Myocyte (in vitro differentiated cells): ENCODE results near the gene EMC9. TPM values are rescaled to one million over a fixed set of nuclear protein-coding genes. Genes with fewer than 3 reads are reported as not detected.

Experiments
- DNase-seq: peaks from one replicate; pipeline ENCODE4 v3.0.0-alpha.2; 2012; ENCODE audit warnings: low read depth
- total RNA-seq: library from RNA; depleted of rRNA; stranded (reverse); fragments of >200 nt; gene quantifications from 2 replicates; pipeline ENCODE4 v1.2.3, GENCODE V29; 2014

Gene EMC9
- total RNA-seq, 1 donor from 2014 or later, result 18.8 TPM

DNA sequence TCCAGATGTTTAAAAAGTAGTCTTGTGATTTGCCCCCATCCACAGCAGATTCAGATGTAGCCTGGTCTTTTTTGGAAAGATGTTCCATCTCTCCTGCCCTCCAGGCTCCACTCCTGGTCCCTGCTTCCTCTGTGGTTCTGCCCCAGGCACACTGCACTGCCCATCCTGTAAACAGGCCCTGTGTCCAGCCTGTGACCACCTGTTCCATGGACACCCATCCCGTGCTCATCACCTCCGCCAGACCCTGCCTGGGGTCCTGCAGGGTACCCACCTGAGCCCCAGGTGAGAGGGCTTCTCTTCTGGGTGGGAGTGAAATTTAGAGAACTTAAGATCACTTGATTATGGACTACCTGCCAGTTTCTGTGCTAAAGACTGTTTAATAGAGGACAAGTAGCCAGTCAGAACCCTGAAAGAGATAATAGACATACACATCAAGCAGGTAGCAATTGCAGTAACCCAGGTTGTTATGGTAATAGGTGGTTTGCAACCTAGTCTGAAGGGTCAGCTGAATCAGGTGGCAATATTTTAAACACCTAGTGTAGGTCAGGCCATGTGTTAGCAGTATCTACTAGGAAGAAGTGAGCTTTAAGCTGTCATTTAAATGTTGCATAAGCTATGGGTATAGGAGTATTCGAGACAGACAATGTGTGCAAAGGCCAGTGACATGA is 8.0 kb upstream of the EMC9 start:
- DNase-seq, result no peak

DNA sequence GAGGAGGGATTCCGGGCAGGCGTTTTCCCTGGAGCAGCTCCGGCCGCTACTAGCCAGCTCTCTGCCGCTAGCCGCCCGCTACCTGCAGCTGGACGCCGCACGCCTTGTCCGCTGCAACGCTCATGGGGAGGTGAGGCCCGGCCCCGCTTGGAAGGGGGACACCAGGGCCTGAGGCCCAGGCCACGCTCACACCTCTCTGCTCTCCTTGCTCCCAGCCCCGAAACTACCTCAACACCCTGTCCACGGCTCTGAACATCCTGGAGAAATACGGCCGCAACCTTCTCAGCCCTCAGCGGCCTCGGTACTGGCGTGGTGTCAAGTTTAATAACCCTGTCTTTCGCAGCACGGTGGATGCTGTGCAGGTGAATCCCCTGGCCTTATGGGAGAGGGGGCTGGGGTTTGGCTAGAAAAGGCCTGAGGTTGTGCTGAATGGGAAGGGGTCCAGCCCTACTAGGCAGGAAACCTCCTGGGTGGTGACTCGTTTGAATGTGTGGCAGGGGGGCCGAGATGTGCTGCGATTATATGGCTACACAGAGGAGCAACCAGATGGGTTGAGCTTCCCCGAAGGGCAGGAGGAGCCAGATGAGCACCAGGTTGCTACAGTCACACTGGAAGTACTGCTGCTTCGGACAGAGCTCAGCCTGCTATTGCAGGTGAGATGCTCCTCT is 6.5 kb upstream of the EMC9 start:
- no peak for DNase-seq

- DNase-seq, result peak; percentile 99
Observed at GRCh38 chr14:24146978-24147760, 5.8 kb upstream of the EMC9 start, which contains the start of gene RNF31. RNF31 (plus strand) TSS chr14:24147498; CDS start chr14:24147699, 201 bp downstream.

DNA sequence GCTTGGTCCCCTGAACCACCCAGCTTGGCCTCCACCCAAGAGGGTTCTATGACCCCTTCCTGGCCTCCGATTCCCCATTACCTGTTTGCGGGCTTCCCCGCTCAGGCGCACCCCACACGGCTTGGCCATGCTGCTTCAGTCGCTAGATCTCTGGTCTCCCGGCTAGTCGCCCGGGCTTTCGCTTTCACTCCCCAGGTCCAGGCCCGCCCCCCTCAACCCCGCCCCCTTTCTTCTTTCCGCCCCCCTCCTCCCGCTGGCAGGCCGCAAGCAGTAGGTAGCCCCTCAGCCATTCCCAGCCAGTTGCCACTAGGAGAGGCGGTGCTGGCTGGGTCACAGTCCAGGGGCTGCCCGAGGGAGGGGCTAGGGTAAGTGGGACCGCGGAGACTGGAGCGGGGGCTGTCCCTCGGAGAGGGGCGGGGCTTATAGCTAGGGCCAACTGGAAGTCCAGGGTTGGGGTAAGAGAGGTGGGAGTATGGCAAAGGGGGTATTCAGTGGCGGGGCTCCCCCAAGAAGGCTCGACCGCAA is 5.1 kb upstream of the EMC9 start, which contains the start of gene PSME2:
Gene PSME2 (minus strand): TSS at position 158 of the 525 bp plus-strand sequence. CDS start 29 bp downstream, at position 129.
- DNase-seq, result peak; percentile 99

DNA sequence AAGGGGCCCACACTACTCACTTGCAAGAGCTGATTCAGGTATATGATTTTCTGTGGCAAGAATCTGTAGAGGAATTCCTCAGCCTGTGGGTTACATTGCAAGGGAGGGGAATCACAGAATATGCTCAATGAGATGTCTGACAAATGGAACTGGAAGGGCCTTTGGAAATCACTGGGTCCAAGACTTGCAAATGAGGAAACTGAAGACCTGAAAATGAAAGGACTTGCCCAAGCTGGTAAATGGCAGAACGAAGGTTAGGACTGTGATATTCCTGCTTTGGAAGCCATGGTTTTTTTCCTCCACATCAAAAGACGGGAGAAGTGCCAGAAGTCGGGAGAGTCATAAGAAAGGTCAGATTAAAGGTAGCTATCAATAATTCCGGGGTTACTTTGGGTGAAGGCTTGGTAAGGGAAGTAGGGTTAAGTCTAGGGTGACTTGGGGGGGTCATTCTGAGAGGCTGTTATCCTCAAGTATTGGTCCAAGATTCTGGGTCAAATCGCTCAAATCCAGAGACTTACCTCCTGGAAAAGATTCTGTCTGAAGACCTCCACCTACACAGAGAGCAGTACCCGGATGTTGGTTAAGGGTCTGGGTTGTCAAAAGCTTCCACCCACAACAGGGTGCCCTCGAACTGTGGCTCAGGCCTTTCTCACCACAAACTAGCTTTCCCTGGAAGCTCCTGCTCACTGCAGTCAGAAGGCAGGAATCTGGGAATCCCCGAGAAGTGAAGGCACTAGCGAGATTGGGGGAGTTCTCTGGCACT is 4.5 kb upstream of the EMC9 start:
- DNase-seq, result no peak

GRCh38 chr14:24145219-24145618 is 3.8 kb upstream of the EMC9 start:
- DNase-seq, result no peak

DNA sequence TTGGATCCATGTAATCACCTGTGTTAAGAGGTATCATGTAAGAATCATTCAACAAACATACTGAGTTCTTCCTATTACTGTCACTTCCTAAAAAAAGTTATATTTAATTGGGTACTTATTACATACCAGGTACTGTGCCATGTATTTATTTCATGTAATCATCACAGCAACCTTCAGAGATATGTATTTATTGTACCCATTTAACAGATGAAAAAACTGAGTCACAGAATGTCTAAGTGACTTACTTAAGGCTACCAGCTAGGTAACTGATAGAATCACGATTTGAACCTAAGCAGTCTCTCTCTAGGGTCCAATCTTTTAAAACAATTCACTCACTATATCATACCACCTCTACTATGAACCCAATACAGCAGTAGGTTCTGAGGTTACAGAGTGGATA is 3.1 kb upstream of the EMC9 start:
- no peak for DNase-seq

- DNase-seq, result peak; percentile 57
Observed at GRCh38 chr14:24143511-24143910, 2.1 kb upstream of the EMC9 start.

DNA sequence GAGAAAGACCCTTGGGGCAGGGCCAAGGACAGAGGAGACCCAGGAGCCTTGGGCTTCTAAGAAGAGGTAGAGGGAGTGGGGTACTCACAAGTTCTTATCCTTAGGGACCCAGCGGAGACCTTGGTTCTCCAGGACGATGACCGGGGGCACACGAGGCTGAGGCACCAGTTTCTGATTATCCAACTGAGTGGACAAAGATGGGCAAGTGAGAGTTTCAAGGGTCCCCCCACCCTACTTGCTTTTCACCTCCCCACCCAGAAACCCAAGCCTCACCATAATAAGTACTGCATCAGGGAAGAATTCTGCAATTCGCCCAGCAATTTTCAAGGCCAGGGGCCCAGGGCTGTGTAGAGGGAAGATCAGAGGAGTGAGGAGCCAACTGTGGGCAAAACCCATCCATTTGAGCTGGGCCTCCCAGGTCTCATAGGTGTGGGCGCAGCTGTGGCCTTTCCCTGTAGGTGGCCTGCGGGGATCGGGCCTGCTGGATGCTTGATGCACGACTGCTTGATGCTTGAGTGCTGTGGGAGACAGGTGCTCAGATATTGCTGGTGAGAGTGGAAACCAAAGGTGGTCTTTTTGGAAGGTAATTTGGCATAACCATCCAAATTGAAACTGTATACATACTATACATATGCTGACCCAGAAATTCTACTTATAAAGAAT is 2.0 kb downstream of the EMC9 start:
- DNase-seq, result no peak

DNA sequence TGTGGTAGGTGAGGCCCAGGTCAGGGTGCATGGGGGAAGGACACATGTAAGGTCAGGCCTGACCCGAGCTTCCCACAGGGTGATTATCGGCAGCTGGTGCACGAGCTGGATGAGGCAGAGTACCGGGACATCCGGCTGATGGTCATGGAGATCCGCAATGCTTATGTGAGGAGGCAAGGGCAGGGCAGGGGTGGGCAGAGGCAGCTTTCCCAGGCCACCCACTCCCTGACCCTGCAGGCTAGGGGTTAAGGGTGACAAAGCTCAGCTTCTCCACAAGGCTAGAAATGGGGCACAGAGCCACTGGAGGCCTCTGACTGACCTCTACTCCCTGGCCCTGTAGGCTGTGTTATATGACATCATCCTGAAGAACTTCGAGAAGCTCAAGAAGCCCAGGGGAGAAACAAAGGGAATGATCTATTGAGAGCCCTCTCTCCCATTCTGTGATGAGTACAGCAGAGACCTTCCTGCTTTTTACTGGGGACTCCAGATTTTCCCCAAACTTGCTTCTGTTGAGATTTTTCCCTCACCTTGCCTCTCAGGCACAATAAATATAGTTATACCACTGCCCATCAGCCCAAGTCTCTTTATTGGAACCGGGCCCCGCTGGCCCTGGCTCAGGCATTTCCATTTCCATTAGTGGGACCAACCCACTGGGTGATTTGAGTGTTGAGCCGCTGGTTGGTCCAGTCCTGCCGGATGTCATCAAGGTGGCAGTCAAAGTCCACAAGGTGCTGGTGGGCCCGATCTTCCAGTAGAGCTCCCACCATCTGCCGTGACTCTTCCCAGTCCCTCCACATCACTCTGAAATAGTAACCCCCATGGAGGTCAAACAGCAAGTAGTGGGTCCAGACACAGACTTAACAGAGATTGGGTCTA is 2.8 kb downstream of the EMC9 start:
- no peak for DNase-seq

DNA sequence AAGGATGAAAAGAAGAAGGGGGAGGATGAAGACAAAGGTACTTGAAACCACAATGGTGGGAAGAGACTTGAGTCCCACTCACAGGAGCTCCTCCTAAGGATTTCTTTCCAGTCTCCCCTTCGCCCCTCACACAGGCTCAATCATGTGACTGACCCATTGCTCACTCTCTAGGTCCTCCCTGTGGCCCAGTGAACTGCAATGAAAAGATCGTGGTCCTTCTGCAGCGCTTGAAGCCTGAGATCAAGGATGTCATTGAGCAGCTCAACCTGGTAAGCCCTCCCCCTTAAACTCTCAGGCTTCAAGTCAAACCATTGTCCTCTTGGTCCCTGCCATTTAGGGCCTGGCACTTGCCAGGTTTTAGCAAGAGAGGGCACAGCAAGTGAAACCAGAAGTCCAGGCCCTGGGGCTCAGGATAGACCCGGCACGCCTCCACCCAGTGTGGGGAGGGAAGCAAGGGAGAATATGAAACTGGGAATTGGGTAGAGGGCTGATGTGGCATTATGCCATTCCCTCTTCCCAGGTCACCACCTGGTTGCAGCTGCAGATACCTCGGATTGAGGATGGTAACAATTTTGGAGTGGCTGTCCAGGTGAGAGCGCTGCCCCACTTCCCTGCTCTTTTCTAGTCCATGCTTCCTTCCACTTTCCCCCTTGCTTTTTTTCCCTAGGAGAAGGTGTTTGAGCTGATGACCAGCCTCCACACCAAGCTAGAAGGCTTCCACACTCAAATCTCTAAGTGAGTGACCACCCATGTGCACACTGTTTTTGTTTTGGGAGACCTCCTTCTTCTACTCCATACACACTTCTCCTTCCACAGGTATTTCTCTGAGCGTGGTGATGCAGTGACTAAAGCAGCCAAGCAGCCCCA is 3.6 kb downstream of the EMC9 start:
- DNase-seq, result no peak

DNA sequence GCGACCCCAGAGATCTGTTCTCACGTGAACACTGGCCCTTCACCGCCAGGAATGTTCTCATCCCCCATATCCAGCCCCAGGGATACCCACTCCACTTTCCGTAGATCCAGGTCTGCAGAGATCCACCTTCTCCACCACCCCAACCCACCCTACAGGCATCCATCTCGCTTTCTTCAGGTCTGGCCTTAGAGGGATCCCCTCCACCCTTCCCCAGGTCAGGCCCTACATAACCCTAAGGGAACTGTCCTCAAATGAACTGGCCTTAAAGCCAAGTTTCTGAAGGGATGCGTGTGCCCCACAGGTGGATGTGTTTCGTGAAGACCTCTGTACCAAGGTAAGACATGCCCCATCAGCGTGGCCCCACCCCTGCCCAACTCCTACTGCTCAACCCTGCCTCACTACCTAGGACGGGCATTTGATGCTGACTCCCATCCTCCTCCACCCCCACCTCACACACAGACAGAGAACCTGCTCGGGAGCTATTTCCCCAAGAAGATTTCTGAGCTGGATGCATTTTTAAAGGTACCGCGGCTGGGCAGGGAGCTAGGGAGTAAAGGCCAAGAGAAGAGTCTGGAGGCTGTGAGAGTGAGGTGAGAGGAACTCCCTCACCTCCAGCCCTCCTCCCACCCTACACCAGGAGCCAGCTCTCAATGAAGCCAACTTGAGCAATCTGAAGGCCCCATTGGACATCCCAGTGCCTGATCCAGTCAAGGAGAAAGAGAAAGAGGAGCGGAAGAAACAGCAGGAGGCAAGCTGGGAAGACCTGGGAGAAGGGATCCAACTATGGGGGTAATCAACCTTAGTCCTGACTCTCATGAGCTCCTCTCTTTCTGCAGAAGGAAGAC is 4.5 kb downstream of the EMC9 start:
- DNase-seq, result no peak

GRCh38 chr14:24135834-24136683 is 5.3 kb downstream of the EMC9 start, which contains the start of gene PSME1:
PSME1 (plus strand) TSS chr14:24136194; CDS start chr14:24136263, 69 bp downstream.
- DNase-seq, result peak; percentile 91

DNA sequence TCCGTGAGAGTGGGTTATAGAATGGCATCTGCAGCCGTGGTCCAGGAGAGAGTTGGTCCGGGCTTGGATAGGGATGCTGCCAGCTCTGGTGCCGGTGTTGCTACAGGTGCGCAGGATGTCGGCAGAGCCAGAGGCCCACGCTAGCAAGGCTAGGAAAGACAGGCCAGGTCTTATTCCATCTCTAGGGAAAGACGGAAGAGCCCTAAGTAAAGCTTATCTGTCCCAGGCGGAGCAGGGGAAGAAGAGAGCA is 5.9 kb downstream of the EMC9 start:
- peak; percentile 44 for DNase-seq

GRCh38 chr14:24133735-24134134 is 7.7 kb downstream of the EMC9 start:
- DNase-seq, result no peak

- DNase-seq, result no peak
Observed at GRCh38 chr14:24132976-24133375, 8.4 kb downstream of the EMC9 start.
